GM19438 (cell line): ENCODE data around the gene CKLF.
"Not testable (repeated sequence)": the region's sequence is repeated elsewhere in the genome, so short reads cannot be mapped to it uniquely, and the experiment has no call there.

ENCODE experiments used
- ATAC-seq: cut with Tn5 transposase; IDR thresholded peaks from one replicate; pipeline ENCODE4 v1.9.1; 2021; ENCODE audit warnings: low read depth; ENCODE audit not compliant: unreplicated experiment

Gene CKLF

DNA sequence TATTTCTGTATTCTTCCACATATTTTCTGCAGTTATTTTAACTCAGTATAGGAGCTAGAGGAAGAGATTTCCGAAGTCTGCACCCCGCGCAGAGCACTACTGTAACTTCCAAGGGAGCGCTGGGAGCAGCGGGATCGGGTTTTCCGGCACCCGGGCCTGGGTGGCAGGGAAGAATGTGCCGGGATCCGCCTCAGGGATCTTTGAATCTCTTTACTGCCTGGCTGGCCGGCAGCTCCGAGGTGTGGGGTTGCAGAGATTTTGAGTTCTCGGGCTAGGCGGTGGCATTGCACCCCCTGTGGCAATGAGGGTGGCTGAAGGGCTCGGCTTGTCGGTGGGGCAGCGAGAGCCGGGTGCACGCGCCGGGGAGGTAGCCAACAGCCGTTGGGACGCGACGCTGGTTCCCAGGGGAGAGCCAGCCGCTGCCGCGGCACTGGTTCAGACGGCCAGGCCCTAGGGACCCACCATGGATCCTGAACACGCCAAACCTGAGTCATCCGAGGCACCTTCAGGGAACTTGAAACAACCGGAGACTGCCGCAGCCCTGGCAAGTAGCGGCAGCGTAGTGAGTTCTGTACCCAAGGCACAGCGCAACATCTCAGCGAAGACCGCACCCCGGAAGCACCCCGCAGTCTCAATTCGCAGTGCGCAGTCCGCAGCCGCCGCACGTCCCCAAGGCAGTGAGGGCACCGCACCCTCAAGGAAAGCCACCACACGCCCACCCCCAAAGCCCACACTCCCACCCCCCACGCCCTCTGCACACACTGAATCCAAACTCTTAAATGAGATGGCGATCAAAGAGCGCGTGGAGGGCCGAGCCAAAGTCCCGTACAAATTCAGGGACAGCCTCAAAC, 13.9 kb downstream of the CKLF start, which contains the start of gene CMTM1:
TSS of gene CMTM1 (plus strand) at position 389 of the 851 bp plus-strand sequence. CDS start at position 464, 75 bp downstream.
- no peak for ATAC-seq

- ATAC-seq, result not testable (repeated sequence)
Measured at GRCh38 chr16:66567270-66567669, 14.9 kb downstream of the CKLF start.

GRCh38 chr16:66568355-66568754, 16.0 kb downstream of the CKLF start:
- ATAC-seq, result no peak

DNA sequence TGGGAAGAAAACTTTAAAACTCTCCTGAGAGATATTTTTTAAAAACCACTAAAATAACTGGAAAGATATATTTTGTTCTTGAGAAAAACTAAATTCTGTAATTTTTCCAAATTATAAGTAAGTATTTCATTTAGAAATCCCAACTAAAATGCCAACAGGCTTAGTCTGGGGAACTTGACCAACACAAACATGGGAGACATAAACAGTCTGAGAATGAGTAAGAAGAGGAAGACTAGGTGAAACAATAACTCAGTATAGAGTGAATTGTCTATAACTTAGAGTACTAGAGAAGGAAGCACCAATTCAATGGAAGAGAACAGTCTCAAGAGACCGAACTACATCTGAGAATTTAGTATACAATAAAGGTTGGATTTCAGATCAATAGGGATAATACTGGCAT, 16.8 kb downstream of the CKLF start:
- ATAC-seq, result no peak

DNA sequence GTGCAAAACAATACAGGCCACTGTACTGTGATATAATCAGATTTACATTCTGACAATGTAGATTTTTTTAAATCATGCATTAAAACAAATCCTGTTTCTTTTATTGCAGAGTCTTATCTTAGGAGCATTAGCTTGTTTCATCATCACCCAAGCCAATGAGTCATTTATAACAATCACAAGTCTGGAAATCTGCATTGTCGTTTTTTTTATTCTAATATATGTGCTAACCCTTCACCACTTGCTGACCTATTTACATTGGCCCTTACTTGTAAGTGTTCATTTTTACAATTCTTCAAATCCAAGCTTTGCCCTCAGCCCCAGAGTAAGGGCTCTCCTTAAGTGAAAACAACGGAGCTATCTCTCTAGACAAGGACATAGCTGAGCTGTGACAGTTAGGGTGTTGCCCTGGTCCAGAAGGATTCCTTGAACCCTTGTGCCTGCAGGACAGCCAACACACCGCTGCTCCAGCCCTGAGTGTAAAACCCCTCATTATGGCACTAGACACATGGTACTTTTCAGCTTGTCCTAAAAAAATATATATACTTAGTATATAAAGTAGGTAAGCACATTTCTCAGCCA, 17.5 kb downstream of the CKLF start:
- ATAC-seq, result no peak

GRCh38 chr16:66572356-66572755, 20.0 kb downstream of the CKLF start:
- no peak for ATAC-seq

DNA sequence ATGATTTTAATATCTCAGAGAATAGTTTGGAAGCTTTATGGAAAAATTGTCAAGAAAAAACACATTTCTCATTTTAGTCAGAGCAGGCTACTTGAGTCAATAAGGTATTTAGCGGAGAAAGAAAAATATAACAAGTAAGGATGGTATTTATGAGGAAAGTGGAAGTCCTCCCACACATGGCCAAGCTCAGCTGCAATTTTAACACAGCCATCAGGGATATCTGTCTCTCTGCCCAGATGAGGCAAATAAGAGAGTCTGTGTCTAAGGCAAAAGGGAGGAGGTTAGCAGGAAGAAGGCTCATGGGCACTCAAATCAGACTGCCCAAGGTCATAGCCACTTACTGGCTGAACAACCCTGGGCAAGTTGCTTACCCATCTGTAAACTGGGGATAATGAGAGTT, 21.7 kb downstream of the CKLF start:
- no peak for ATAC-seq

GRCh38 chr16:66574531-66574930, 22.2 kb downstream of the CKLF start:
- no peak for ATAC-seq

- no peak for ATAC-seq
Measured at GRCh38 chr16:66575060-66575459, 22.7 kb downstream of the CKLF start.

DNA sequence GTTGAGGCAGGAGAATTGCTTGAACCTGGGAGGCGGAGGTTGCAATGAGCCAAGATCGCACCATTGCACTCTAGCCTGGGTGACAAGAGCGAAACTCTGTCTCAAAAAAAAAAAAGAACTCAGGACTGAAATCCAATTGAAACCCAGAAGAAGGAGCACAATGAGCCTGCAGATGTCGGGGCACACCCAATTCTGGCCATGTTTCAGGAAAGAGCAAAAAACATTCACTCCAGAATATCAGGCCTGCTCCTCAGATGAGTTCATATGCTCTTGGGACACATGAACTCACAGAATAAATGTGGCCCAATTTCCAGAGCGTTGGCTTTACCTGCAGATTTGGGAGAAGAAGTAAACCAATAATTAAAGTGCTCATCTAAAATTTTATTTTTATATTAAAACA, 23.9 kb downstream of the CKLF start:
- no peak for ATAC-seq

DNA sequence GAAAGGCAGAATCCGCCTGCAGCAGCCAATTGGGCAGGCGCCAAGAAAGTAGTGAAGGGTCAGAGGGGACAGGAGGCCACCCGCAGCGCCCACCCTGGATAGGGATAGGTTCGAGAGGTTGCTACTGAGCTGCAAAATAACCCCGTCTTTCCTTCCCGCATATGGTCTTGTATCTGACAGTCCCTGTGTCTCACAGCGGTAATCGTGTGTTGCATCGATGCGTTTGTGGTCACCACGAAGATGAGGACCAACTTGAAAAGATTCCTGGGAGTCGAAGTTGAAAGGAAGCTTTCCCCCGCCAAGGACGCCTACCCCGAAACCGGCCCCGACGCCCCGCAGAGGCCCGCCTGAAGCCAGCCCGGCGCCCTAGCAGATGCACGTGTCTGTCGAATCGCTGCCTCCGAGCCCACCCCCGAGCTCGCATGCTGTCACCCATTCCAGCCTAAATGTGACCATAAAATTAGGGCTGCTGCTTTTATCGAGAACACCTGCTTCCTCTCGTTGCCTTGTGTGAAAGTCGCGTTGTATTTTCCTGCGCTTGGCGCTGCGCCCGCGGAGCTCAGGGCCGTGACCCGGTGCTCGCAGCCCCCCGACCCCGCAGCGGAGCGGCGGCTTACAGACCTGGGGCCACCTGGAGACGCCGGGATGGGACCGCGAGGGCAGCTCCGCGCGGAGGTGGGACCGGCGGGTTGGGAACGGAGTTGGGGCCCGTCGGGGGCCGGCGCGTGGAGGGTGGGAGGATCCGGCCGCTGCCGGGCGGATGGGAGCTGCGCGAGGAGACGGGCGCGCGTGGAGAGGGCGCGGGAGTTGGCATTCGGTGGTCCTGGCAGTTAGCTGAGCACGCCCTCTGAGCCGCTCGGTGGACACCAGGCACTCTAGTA, 26.5 kb downstream of the CKLF start, which contains the start of gene CMTM2:
TSS of gene CMTM2 (plus strand) at position 813 of the 881 bp plus-strand sequence. CDS start 145 bp downstream, outside the sequence.
- ATAC-seq, result no peak

DNA sequence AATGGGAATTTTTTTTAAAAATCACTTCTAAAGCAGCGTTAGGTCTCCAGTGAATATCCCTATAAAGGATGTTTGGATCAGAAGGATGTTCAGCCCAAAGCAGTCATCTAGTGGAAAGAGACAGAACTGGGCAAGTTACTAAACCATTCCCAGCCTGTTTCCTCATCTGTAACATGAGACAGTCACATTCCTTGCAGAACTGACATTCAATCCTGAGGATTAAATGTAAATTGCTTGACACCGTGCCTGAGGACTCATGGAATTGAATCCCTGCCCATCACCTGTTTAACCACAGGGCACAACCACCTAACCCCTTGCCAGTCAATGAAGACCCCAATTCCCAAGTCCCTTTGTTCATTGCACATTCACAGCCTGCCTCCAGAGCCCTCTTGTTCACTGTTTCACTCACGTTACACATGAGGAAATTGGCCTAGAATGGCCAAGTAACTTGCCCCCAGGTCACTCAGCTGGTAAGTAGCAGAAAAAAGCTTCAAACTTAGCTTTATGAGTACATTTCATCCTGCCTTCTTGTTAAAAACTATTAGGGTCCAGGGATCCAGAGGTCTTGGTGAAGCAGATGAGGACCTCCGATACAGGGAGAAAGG, 28.3 kb downstream of the CKLF start:
- no peak for ATAC-seq

GRCh38 chr16:66581246-66581952, 29.0 kb downstream of the CKLF start:
- ATAC-seq, result no peak

DNA sequence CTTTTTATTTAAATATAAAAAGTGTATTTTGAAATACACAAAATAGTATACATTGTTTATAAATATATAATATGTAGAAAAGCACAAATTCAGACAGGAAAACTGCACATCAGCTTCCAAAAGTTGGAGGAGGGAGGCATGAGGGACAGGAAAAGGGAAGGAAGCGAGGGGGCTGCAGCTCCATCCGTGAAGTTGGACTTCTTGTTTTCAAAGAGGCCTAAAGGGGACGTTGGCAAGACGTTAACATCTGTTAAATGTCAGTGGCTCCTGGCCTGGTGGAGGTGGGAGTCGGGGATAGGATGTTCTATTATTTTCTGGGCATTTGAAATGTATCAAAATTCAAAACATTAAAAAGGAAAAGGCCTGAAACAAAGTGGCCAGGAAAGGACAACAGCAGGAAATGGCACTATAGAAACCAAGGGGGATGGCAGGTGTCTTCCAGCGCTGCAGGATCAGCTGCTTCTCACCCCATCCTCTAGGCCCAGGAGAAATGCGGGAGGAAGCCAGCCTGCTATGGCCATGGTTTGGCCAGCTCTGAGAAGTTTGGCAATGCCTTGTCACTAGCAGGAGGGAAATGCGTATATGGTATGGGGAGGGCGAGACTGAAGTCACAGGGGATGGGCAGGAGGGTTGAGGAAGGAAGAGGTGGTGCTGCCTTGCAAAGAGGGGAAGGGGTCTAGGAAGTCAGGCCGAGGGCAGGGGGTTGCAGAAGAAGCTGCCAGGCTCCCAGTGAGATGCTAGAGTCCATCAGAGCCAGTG, 33.3 kb downstream of the CKLF start:
- ATAC-seq, result no peak

DNA sequence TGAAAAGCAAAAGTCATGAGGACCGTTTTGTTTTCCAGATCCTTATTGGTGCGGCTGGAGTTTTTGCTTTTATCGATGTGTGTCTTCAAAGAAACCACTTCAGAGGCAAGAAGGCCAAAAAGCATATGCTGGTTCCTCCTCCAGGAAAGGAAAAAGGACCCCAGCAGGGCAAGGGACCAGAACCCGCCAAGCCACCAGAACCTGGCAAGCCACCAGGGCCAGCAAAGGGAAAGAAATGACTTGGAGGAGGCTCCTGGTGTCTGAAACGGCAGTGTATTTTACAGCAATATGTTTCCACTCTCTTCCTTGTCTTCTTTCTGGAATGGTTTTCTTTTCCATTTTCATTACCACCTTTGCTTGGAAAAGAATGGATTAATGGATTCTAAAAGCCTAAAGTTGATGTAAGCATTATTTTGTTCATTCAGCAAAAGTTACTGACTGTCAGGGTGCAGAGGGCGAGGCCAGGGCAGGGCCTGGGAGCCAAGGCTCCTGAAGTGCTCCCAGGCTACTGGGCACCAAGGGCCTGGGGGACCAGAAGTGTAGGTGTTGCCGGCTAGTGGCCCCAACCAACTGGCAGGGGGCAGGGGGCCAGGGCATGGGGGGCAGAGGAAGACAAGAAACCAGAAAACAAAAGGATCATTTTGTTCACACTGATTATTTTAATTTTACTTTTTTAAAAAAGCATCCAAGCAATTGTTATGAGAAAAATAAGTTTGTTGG, 35.7 kb downstream of the CKLF start:
- ATAC-seq, result no peak

DNA sequence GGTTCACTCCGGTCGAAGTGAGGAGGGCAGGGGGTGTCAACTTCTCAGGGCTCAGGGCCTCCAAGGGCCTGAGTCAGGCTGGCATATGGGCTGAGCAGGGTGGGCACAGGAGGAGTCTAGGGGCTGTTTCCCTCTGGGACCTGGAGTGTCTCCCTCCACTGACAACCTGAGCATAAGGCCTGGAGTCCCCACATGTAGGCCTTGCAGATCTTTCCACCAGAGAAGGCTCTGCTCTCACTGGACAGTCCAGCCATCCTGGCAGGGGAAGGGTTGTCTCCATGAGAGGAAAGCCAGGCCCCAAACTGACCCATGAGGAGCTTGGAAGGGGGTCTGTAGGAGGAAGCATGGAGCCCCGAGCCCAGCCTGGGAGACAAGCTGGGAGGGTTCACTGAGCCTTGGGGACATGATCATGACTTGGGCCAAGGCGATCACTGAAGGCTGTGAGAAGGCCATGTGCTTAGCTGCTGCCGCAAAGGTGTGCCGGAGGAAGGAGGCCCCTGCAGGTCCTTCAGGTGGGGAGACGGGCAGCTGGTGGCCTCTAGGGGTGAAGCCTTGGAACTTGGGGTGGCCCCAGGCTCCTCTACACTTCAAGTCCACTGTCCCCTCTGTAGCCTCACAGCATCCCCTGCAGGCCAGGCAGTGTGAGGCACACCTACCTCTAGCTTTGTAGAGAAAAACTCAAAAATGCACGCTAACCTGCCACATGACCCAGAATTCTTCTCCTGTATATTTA, 36.8 kb downstream of the CKLF start:
- peak; percentile 79 for ATAC-seq

GRCh38 chr16:66590322-66590721, 37.9 kb downstream of the CKLF start:
- ATAC-seq, result no peak

DNA sequence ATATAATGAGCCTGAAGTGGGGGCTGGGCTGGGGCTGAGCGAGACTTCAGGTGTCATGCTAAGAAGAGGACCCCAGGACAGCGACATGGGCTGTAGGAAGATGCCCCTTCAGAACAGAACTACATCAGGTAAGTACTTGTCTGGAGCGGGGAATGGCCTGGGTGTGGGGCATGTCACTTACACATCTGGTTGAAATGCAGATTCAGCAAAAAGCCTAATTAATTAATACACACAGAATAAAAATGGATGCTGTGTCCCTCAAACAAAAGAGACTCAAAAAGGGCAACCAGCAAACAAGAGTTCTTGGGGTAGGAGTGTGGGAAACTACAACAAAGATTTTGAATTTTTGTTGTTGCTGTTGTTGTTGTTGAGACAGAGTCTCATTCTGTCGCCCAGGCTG, 38.6 kb downstream of the CKLF start:
- no peak for ATAC-seq
